A673 (cell line): Measurements from ENCODE around the gene ABCC9.

Source experiments
- EZH2 ChIP-seq: fragments of 200-600 bp; sonication (generic); IDR thresholded peaks from 2 replicates; pipeline ENCODE4 v1.6.1; 2017; ENCODE audit warnings: borderline replicate concordance, low read depth, mild to moderate bottlenecking, mixed read lengths, antibody characterized with exemption, low read length; ENCODE audit not compliant: poor library complexity, severe bottlenecking
- TF ChIP-seq, protein P1 (sequence below): fragments of 300-800, 200-600 bp; sonication (generic); conservative IDR thresholded peaks from 2 replicates; pipeline ENCODE4 v1.5.1; 2017; ENCODE audit warnings: low read depth, mild to moderate bottlenecking, antibody characterized with exemption, low read length, moderate library complexity, mixed read lengths

DNA sequence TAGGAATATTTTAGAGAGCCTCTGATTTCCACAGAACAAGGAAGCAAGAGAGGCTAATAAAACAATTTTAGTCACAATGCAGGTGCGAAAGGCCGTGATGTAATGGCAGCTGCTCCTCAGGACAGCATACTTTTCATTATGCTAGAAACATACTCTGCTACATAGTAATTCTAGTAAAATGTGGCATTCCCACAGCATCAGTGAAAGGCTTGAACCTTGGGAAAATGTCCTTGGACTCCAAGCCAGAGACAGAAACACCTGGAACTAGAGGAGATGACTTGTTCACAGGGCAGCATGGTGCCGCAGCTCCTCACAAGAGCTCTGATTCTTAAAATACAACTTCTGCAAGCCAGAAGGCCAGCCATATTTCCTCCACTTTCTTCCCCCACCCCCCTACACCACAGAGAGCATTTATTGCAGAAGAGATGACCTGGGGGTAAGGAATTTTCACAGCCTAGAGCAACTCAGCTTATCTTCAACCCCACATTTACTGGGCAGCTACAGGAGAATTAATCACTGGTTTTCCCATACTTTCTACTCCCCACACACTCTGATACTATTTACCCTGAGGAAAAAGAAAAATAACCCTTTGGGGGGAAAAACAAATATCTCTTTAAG is 15.8 kb downstream of the ABCC9 start:
- TF ChIP-seq, protein P1, sequence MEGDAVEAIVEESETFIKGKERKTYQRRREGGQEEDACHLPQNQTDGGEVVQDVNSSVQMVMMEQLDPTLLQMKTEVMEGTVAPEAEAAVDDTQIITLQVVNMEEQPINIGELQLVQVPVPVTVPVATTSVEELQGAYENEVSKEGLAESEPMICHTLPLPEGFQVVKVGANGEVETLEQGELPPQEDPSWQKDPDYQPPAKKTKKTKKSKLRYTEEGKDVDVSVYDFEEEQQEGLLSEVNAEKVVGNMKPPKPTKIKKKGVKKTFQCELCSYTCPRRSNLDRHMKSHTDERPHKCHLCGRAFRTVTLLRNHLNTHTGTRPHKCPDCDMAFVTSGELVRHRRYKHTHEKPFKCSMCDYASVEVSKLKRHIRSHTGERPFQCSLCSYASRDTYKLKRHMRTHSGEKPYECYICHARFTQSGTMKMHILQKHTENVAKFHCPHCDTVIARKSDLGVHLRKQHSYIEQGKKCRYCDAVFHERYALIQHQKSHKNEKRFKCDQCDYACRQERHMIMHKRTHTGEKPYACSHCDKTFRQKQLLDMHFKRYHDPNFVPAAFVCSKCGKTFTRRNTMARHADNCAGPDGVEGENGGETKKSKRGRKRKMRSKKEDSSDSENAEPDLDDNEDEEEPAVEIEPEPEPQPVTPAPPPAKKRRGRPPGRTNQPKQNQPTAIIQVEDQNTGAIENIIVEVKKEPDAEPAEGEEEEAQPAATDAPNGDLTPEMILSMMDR = no peak
- no peak for TF ChIP-seq EZH2
